HL-60/S4 (cell line): ENCODE results near the gene ANKS1B.
"Not testable (repeated sequence)": the region's sequence is repeated elsewhere in the genome, so short reads cannot be mapped to it uniquely, and the experiment has no call there.

Experiments
- in situ Hi-C: fragments of 300-500 bp; cut with MboI; formaldehyde crosslinking; loops from 2 replicates; pipeline ENCODE4 v1.14.3; 2022; ENCODE audit warnings: low sequenced_read_pairs

The ANKS1B gene

DNA sequence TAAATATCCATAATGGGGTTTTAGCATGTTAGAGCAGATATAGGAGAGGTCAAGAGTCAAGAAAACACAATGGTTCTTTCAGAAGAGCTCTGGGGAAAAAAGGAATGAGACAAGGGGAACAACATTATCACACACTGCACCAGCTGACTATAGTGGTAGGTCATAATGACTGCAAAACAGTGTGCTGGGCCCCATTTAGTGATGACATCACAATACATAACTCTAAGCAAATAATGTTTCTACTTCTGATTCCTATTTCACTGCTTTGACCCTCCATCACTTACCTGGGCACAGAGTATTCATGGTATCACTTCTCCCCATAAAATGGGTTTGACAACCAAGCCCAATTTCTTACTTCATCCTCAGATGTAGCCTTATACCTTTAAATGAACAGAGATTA, 275.1 kb downstream of the ANKS1B start:
- in situ Hi-C loops = no loop called here

- in situ Hi-C loops = no loop called here
These were observed 275.6 kb downstream of the ANKS1B start for GRCh38 chr12:99709116-99709515.

- in situ Hi-C loops = no loop called here
These were observed 276.9 kb downstream of the ANKS1B start for GRCh38 chr12:99707883-99708282.

DNA sequence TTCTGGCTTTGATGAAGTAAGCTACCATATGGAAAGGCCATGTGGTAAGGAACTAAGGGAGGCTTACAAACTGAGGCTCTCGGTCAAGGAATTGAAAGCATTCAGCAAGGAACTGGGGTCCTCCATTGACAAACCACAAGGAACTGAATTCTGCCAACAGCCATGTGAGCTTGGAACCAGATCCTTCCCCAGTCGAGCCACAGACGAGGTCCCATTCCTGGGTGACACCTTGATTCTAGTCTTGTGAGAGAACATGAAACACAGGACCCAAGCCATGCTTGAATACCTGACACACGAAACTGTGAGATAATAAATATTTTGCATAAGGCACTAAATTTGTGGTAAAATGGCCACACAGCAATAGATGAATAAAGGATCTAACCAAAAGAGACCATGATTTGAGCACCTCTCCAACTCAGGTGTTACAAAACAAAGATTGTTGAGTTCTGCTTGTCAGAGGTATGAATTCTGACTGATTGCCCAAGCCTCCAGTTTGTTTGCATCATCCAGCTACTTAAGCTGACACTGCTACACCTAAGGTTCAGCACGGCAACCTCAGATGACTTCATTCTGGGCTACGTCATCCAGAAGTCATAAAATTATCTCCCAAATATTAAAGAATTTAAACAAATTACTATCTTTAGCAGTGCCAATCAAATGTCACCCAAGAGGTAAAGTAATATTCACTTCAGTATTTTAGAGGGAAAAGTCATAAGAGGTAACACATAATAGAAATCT, 277.8 kb downstream of the ANKS1B start:
- in situ Hi-C loops = no loop called here

DNA sequence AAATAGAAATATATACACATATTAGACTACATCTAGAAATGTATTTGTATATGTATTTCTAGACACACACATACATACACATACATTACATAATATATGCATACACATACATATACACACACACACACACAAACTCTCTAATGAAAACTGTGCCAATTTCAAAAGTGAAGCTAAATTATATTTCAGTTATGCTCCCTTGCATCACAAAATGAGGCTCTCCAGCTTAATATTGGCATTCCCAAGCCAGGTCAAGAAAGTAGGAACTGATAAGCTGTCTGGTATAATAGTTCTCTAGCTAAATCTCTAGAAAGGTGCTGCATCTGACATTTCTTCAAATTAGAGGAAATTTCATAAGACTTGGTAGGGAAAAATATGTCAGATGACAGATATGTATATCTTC, 280.3 kb downstream of the ANKS1B start:
- in situ Hi-C loops = no loop called here

DNA sequence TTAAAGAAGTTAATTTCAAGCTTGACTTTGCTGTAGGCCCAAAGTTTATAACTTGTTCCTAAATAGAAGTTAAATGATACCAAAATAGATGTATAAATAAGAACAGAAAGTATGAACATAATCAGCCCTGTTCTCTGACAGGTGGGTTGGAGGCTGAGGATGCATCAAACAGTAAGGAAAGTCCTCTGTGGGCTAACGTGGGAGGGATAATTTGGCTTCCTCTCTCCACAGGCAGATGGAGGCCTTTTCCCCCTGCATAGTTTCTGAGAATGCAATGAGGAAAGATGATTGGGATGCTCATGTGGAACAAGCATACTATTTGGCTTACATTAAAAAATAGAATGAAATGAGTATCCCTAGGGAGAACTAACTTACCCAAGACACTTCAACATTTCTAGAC, 280.7 kb downstream of the ANKS1B start:
- in situ Hi-C loops = no loop called here

DNA sequence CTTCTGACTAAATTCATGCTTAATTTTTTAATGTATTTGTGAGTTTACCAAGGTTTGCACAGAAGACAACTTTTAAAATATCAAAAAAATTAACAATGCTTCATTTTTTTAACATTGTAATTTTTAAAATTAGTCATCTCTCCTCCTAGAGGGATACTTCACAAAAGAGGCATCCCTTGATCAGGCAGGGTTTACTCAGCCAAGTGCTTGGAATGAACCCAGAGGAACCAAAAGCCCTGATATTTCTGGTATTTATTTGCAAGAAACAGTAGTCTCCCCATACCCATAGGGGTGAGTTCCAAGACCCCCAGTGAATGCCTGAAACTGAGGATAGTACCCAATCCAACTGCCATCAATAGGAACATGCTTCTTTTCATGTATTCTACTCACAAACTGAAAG, 284.7 kb downstream of the ANKS1B start:
- in situ Hi-C loops = no loop called here

DNA sequence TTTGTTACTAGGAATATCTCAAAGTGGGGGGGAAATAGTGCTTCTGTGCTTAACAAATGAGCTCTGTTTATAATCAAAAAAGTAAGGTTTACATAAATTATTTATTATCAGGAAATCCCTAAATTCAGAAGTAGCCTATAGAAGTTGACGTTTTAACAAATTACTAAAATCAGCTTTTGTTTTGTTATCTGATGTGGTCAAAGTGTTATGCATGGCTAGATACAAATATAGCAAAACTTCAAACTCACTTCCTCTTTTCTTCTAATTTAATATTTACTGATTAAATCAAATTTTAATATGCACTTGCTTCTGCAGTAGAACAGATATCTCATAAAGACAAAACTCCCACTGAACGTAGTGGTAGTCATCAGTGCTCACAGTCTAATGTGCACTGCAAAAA, 289.7 kb downstream of the ANKS1B start:
- in situ Hi-C loops = no loop called here

- in situ Hi-C loops = no loop called here
These were observed 298.6 kb downstream of the ANKS1B start for GRCh38 chr12:99686142-99686541.

DNA sequence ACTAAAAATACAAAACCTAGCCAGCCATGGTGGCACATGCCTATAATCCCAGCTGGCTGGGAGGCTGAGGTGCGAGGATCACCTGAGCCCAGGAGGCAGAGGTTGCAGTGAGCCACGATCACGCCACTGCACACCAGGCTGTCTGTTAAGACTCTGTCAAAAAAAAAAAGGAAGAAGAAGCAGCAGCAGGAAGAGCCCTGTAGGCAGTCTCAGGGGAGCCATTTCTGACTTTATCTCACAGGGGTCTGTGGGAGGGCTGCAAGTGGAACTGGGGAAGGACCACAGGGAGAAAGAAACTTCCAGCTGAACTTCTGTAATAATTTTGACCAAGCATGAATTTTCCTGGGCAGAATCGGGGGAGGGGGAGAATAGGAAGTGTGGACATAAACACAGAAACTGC, 304.5 kb downstream of the ANKS1B start:
- in situ Hi-C loops = no loop called here

DNA sequence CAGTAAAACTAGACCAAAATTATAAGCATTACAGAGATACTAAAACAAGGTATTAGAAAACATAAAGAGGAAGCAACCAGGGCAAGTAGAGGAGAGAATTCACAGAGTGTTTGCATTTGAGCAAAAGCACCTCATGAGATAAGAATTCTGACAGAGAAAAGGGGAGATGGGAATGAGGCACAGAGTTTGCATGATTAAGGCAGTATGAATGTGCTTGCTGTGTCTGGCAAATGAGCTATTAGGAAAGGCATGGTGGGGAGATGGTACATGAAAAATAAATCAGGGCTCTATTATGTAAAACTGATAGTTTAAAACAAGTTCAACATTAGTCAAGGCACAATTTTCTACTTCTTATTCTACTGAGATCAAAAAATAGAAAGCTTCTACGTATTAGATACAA, 314.1 kb downstream of the ANKS1B start:
- in situ Hi-C loops = no loop called here

DNA sequence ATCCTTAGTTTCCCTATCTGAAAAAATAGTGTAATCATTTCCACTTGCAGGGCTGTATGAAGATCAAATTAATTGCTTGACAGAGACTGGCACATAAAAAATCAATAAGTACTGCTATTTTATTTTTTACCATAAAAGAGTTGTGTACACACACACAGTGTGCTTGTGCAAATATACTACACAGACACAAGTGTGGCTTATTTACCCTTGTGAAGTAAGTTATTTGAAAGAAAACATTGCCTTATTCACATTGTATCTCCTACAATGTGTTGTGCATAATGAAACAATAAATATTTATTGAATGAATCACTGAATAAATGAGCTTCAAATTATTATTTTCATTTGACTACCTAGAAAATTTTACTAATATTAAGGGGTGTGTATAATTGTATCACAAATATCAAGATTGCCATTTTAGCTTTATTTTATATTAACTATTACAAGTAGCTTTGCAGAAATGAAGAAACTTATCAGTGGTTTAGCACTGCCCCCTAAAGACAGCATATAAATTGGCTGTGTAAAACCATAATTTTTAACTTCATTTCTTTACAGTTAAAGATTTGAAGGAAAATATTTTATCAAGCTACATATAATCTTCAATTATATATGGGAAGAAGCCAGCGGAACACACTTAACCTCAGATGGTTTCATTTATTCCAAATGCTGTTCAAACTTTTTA, 325.9 kb downstream of the ANKS1B start:
- in situ Hi-C loops = no loop called here

GRCh38 chr12:99649551-99649950, 335.2 kb downstream of the ANKS1B start:
- in situ Hi-C loops = no loop called here

DNA sequence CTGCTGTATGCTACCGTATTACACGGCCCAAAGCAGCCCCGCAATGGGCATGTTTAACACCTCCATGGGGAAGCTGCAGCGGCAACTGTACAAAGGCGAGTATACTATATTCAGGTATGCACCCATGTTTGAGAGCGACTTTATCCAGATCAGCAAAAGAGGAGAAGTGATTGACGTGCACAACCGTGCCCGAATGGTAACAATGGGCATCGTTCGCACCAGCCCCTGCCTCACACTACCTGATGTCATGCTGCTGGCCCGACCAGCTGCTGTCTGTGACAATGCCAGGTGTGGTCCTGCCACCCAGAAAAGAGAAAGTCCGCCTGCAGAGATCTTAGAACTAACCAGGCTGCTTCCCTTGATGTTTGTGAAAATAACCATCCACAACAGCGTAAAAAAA, 336.6 kb downstream of the ANKS1B start:
- in situ Hi-C loops = no loop called here

DNA sequence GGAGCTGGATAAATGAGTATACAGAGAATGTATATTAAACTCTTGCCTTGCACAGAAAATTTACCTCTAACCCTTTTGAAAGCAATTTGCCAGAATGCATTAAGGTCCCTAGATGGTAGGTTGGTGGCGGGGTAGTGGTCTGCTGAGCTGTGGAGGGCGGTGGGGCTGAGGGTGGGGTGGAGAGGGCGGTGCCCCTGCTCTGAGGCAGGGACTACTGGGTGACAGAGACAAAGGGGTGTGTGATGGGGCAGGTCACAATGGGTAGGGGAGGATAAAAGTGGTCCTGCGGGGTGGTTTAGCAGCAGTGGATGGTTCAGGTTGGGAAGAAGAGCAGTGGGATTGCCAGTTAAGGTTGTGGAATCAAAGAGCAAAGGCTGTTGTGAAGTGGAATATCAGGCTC, 337.3 kb downstream of the ANKS1B start, which contains the start of gene GARIN6:
TSS of gene GARIN6 (plus strand) at position 301 of the 400 bp plus-strand sequence. CDS start 422 bp downstream, outside the sequence.
- in situ Hi-C loops = no loop called here

- in situ Hi-C loops = no loop called here
These were observed 340.1 kb downstream of the ANKS1B start for GRCh38 chr12:99644629-99645028.

GRCh38 chr12:99627459-99627858, 357.3 kb downstream of the ANKS1B start:
- in situ Hi-C loops = no loop called here

DNA sequence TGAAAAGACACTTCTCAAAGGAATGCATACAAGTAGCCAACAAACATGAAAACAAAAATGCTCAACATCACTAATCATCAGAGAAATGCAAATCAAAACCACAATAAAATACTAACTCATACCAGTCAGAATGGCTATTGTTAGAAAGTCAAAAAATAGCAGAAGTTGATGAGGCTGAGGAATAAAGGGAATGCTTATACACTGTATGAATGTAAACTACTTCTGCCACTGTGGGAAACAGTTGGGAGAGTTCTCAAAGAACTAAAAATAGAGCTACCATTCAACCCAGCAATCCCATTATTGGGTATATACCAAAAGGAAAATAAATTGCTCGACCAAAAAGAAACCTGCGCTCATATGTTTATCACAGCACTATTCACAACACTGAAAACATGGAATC, 360.1 kb downstream of the ANKS1B start:
- in situ Hi-C loops = not testable (repeated sequence)

- in situ Hi-C loops = no loop called here
These were observed 364.6 kb downstream of the ANKS1B start for GRCh38 chr12:99620159-99620479.

DNA sequence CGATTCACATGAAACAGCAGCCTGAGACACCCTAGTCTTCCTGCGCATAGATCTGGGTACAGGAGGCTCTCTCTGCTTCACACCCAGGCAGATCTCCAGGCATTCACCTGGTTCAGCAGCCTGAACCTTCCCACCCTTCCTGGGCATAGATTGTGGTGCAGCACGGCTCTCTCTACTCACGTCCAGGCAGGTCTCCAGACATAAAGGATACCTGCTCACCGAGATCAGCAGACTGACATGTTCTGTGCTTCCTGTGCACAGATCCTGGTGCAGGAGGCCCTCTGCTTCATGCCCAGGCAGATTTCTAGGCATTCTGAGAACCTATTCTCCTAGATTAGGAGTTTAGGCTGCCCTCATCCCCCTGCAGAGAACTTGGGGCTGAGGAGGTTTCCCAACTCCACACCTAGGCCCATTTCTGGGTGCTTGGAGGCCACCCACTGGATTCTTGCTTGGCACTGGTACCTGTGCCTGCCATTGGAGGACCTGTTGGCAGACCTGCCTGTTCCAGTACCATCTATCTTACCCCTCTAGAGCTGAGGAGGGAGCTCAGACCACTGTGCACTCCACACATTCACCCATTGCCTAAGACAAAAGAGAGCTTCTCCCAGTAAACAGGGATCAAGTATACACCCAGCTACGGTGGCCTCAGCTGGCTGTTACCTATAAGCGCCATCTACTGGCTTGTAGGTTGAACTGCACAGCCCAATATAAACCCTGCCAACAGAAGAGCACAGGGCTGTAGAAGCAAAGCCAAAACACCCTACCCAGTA, 365.2 kb downstream of the ANKS1B start:
- in situ Hi-C loops = no loop called here

- in situ Hi-C loops = no loop called here
These were observed 366.1 kb downstream of the ANKS1B start for GRCh38 chr12:99618657-99619056.

- in situ Hi-C loops = no loop called here
These were observed 373.1 kb downstream of the ANKS1B start for GRCh38 chr12:99611599-99611998.
